Activated CD8-positive, alpha-beta memory T cell treated with anti-CD3 and anti-CD28 coated beads, Interleukin-2, amount 50 U/mL, for 4 hours (primary cell): ENCODE measurements around the gene MAD1L1.

ENCODE experiments used
- DNase-seq: peaks from one replicate; pipeline ENCODE4 v3.0.0-alpha.2; 2020

The MAD1L1 gene

GRCh38 chr7:1902231-1902855 lies 330.4 kb downstream of the MAD1L1 start:
- no peak for DNase-seq

- no peak for DNase-seq
Observed at GRCh38 chr7:1901431-1902210, 331.1 kb downstream of the MAD1L1 start.

GRCh38 chr7:1900847-1901246 lies 331.9 kb downstream of the MAD1L1 start:
- no peak for DNase-seq

- no peak for DNase-seq
Observed at GRCh38 chr7:1899951-1900762, 332.6 kb downstream of the MAD1L1 start.

- DNase-seq = no peak
Observed at GRCh38 chr7:1899196-1899595, 333.5 kb downstream of the MAD1L1 start.

- no peak for DNase-seq
Observed at GRCh38 chr7:1898628-1899185, 334.0 kb downstream of the MAD1L1 start.

GRCh38 chr7:1897861-1898627 lies 334.7 kb downstream of the MAD1L1 start:
- no peak for DNase-seq

- no peak for DNase-seq
Observed at GRCh38 chr7:1897076-1897860, 335.5 kb downstream of the MAD1L1 start.

- DNase-seq = no peak
Observed at GRCh38 chr7:1895664-1896515, 336.9 kb downstream of the MAD1L1 start.

- no peak for DNase-seq
Observed at GRCh38 chr7:1894906-1895663, 337.7 kb downstream of the MAD1L1 start.

- DNase-seq = no peak
Observed at GRCh38 chr7:1894313-1894900, 338.3 kb downstream of the MAD1L1 start.

- DNase-seq = no peak
Observed at GRCh38 chr7:1893451-1893850, 339.3 kb downstream of the MAD1L1 start.

GRCh38 chr7:1893036-1893435 lies 339.7 kb downstream of the MAD1L1 start:
- DNase-seq = no peak

GRCh38 chr7:1892011-1892965 lies 340.5 kb downstream of the MAD1L1 start:
- no peak for DNase-seq

- no peak for DNase-seq
Observed at GRCh38 chr7:1890289-1891235, 342.2 kb downstream of the MAD1L1 start.

GRCh38 chr7:1889556-1890181 lies 343.1 kb downstream of the MAD1L1 start:
- no peak for DNase-seq

- DNase-seq = no peak
Observed at GRCh38 chr7:1889091-1889490, 343.7 kb downstream of the MAD1L1 start.
